Measurements from ENCODE around the gene FREM3. TPM values are rescaled to one million over a fixed set of nuclear protein-coding genes. Genes with fewer than 3 reads are reported as not detected.

The FREM3 gene
- total RNA-seq (2021): not detected in 2 replicates
- Bru-seq, nascent RNA: percentile 0 among the genes with signal in this experiment
- BruChase-seq, experiment 1, labeled RNA remaining after a 2-hour chase: not detected
- not detected for BruChase-seq, experiment 2, labeled RNA remaining after a 6-hour chase
- long read RNA-seq: 0 reads

- no TSS peak for BruUV-seq (replicated peaks)
- no peak for DNase-seq (ENCODE audit: low spot score)
- CTCF ChIA-PET: no interaction called here
- Histone ChIP-seq H3K4me1 (ENCODE audit: insufficient read depth, low read length, poor library complexity, severe bottlenecking) (no peaks in the 10 kb centered on the region), H3K27ac (ENCODE audit: low read depth, low read length, poor library complexity, severe bottlenecking) (no peak within 1 kb of the TSS), H3K4me3 (ENCODE audit: low read depth, low read length, poor library complexity, severe bottlenecking) (peak within 1 kb of the TSS; percentile 19), H3K36me3 (ENCODE audit: insufficient read depth, low read length, poor library complexity, severe bottlenecking) (no peaks in the 10 kb centered on the region), H3K9me3 (ENCODE audit: low read depth, low read length, poor library complexity, severe bottlenecking) (no peaks in the 10 kb centered on the region), H3K27me3 (replicated peaks; ENCODE audit: insufficient read depth, low read depth, low read length, poor library complexity) (peaks cover 73% of the 10 kb centered on the region)
- TF ChIP-seq EZH2 (IDR thresholded peaks at IDR 0.05; ENCODE audit: borderline replicate concordance, low read depth, low read length, poor library complexity, severe bottlenecking): peak; percentile 81
- TF ChIP-seq CTCF (conservative IDR thresholded peaks at IDR 0.05; ENCODE audit: low read depth, low read length): no peak
- POLR2A ChIA-PET (ENCODE audit: low non-redundant PET): no interaction called here
- intact Hi-C loops (cut with micrococcal nuclease; ENCODE audit: unreplicated experiment): no loop called here
Measured at GRCh38 chr4:143700416-143701352, at the start of gene FREM3. Gene FREM3, minus strand, starts transcription at chr4:143700675. Its CDS starts 0 bp downstream, at chr4:143700675.

GRCh38 chr4:143745874-143746273 is 45.4 kb upstream of the FREM3 start:
- no peaks in the 10 kb centered on the region for H3K4me1 ChIP-seq (ENCODE audit: insufficient read depth, low read length, poor library complexity, severe bottlenecking)
- CTCF ChIA-PET: no interaction called here
- no peak overlapping the region for H3K4me3 ChIP-seq (ENCODE audit: low read depth, low read length, poor library complexity, severe bottlenecking)
- no peaks in the 10 kb centered on the region for H3K27me3 ChIP-seq (replicated peaks; ENCODE audit: insufficient read depth, low read depth, low read length, poor library complexity)
- no TSS peak for BruUV-seq (replicated peaks)
- no peak overlapping the region for H3K27ac ChIP-seq (ENCODE audit: low read depth, low read length, poor library complexity, severe bottlenecking)
- no peaks in the 10 kb centered on the region for H3K9me3 ChIP-seq (ENCODE audit: low read depth, low read length, poor library complexity, severe bottlenecking)
- H3K36me3 ChIP-seq (ENCODE audit: insufficient read depth, low read length, poor library complexity, severe bottlenecking): no peaks in the 10 kb centered on the region
- intact Hi-C loops (cut with micrococcal nuclease; ENCODE audit: unreplicated experiment): no loop called here
- TF ChIP-seq CTCF (conservative IDR thresholded peaks at IDR 0.05; ENCODE audit: low read depth, low read length): no peak
- no peak for TF ChIP-seq EZH2 (IDR thresholded peaks at IDR 0.05; ENCODE audit: borderline replicate concordance, low read depth, low read length, poor library complexity, severe bottlenecking)
- DNase-seq (ENCODE audit: low spot score): no peak
- POLR2A ChIA-PET (ENCODE audit: low non-redundant PET): no interaction called here

DNA sequence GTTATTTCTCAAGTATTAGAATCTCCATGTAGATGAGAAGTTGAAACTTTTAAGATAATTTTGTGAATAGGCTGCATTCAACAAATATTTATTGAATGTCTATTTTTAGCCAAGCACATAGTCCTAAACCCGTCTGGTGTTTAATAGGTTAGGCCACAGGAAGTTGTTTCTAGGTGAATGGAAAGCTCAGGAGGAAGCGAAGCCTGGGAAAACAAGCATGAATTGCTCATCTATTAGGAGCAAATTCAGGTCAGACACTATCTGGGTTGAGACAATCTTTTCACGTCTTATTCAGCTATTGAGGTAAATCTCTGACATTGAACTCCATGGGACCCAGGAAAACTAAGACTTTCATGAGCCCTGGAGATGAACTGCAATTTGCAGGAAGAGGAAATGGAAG is 43.1 kb upstream of the FREM3 start:
- H3K36me3 ChIP-seq (ENCODE audit: insufficient read depth, low read length, poor library complexity, severe bottlenecking): no peaks in the 10 kb centered on the region
- POLR2A ChIA-PET (ENCODE audit: low non-redundant PET): no interaction called here

More for the DNA sequence above, 43.1 kb upstream of the FREM3 start:
- H3K27me3 ChIP-seq (replicated peaks; ENCODE audit: insufficient read depth, low read depth, low read length, poor library complexity): no peaks in the 10 kb centered on the region
- H3K4me1 ChIP-seq (ENCODE audit: insufficient read depth, low read length, poor library complexity, severe bottlenecking): no peaks in the 10 kb centered on the region
- H3K9me3 ChIP-seq (ENCODE audit: low read depth, low read length, poor library complexity, severe bottlenecking): no peaks in the 10 kb centered on the region
- DNase-seq (ENCODE audit: low spot score): no peak
- no peak overlapping the region for H3K4me3 ChIP-seq (ENCODE audit: low read depth, low read length, poor library complexity, severe bottlenecking)
- CTCF ChIA-PET: no interaction called here
- BruUV-seq (replicated peaks): no TSS peak
- no peak overlapping the region for H3K27ac ChIP-seq (ENCODE audit: low read depth, low read length, poor library complexity, severe bottlenecking)
- intact Hi-C loops (cut with micrococcal nuclease; ENCODE audit: unreplicated experiment): no loop called here
- TF ChIP-seq CTCF (conservative IDR thresholded peaks at IDR 0.05; ENCODE audit: low read depth, low read length) (no peak), EZH2 (IDR thresholded peaks at IDR 0.05; ENCODE audit: borderline replicate concordance, low read depth, low read length, poor library complexity, severe bottlenecking) (no peak)
